Psoas muscle (tissue), 8 donors: ENCODE measurements around the gene CORO1C. TPM values are rescaled to one million over a fixed set of nuclear protein-coding genes. Genes with fewer than 3 reads are reported as not detected.

Experiments
- ATAC-seq, 4 donors: fragments of 200-7000 bp; cut with Tn5 transposase; one replicate each; pipeline ENCODE4 v1.9.1; 2020; ENCODE audit warnings: moderate library complexity in 3 of 4, mild to moderate bottlenecking in 2 of 4
- DNase-seq, 2 donors: peaks; one replicate each; pipeline ENCODE4 v3.0.0-alpha.2; 2020
- H3K27ac ChIP-seq: fragments of 200-600 bp; one replicate; pipeline ENCODE4 v1.8.0; 2022
- H3K27me3 ChIP-seq, 3 donors: fragments of 200-600 bp in 1 of 3; one replicate each; pipeline versions ENCODE4 v1.6.1 to v1.8.0; 2013 to 2022; ENCODE audit warnings: low read length in 2 of 3, mild to moderate bottlenecking in 2 of 3, moderate library complexity in 1 of 3; ENCODE audit not compliant: insufficient read depth in 3 of 3
- H3K36me3 ChIP-seq, 2 donors: fragments of 200-600 bp in 1 of 2; one replicate each; pipeline versions ENCODE4 v1.6.1 to v1.8.0; 2013 to 2022; ENCODE audit warnings: low read depth in 1 of 2, mild to moderate bottlenecking in 1 of 2, moderate library complexity in 1 of 2; ENCODE audit not compliant: insufficient read depth in 1 of 2
- H3K4me1 ChIP-seq: fragments of 200-600 bp; one replicate; pipeline ENCODE4 v1.8.0; 2022
- H3K4me3 ChIP-seq: fragments of 200-600 bp; one replicate; pipeline ENCODE4 v1.8.0; 2022; ENCODE audit warnings: mild to moderate bottlenecking
- H3K9me3 ChIP-seq: fragments of 200-600 bp; one replicate; pipeline ENCODE4 v1.8.0; 2022
- CTCF ChIP-seq: fragments of 200-600 bp; IDR thresholded peaks from one replicate; pipeline ENCODE4 v1.8.0; 2022; ENCODE audit warnings: antibody characterized with exemption
- WGBS, 3 donors: extraction: QIAGEN DNeasy Blood & Tissue Kit; methylation state at CpG; one replicate each; pipeline versions ENCODE4 v1.1.6 to v1.1.7; 2013; 5-methylcytosine and 5-hydroxymethylcytosine counted together
- intact Hi-C, 2 donors: fragments of 100-400 bp; cut with DNase I; formaldehyde crosslinking; loops; one replicate each; pipeline versions ENCODE4 v1.11.0 to v1.14.2; 2022
- polyA plus RNA-seq, 3 donors: library from polyadenylated mRNA; stranded (reverse); fragments of 200-250 nt; gene quantifications; one replicate each; pipeline ENCODE4 v1.2.3, GENCODE V29; 2013
- total RNA-seq, 4 donors: library from RNA; stranded (reverse); fragmentation: NEBNext Ultra II Directional in 2 of 4; extraction: Animal tissue kit (Norgen Biotek cat#: 25700) in 2 of 4; gene quantifications; one replicate each; pipeline versions ENCODE4 v1.2.1 to v1.2.4, GENCODE V29; 2021 to 2023
- donor health status: healthy with polysubstance abuse.
- donor health status: DM: no; HTN: no; CAD: no; lungs with moderate emphysema.
- donor health status: Bipolar disorder and iron deficiency.
- donor health status: healthy.
- donor health status: DM: yes; HTN: yes; CAD: no.
- donor health status: DM: no; HTN: no; CAD: no.
- donor health status: DM: no; HTN: no; CAD: no.
- donor health status: DM: yes; HTN: yes; CAD: no.

The CORO1C gene
- total and polyA plus RNA-seq, 7 donors = 16.9 to 67.1 (median 40.5) TPM

DNA sequence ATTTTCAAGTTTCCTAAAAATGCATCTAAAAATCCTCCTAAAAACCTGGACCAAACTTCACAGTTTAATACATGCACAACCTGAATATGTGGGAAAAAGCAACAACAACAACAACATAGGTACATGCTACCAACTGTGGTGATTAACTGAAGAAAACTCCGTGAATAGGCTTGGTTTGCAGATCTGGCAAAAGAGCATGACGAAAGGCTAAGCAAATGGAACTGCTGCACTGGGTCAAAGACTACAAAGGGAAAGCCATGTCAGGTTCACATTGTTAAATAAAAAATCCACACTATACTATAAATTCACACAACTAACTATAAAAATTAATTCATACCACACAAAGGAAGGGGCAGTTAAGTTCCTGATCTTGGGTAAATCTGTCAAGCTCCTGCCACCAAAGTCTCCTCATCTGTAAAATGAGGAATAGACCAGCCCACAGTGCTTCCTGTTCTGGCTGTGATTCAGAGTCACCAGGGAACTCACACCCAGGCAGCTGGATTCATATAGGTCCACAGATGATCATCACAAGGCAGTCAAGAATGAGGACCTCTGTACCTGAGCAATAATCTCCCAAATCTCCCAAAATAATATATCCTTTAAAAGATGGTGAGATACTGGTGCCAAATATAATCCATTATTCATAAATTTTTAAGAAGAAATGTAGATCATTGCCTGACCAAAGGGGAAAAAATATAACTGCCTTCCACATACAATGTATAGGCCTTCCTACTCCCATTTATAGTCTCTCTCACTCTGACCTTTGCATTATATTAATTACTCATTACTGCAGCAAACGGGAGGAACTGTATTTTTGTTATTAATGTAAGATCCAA is 7.0 kb downstream of the CORO1C start:
- DNase-seq = no peak
- intact Hi-C loops = no loop called here
- no peak for TF ChIP-seq CTCF
- H3K27me3 ChIP-seq = no peaks in the 10 kb centered on the region
- H3K4me1 ChIP-seq = peaks cover 98% of the 10 kb centered on the region
- peak overlapping the region; percentile 4 for H3K4me3 ChIP-seq
- H3K9me3 ChIP-seq = no peaks in the 10 kb centered on the region
- H3K36me3 ChIP-seq = no peaks in the 10 kb centered on the region
- peak overlapping the region; percentile 84 for H3K27ac ChIP-seq
- peak in 1 of 4 donors; percentile 36 for ATAC-seq
- WGBS, 3 donors = 42 to 80% (median 44%) methylated on average over 3 of the region's 3 CpGs

- DNase-seq (no peak), ATAC-seq (peak; percentile 65 to 69 (median 66))
- H3K27ac ChIP-seq = peak overlapping the region; percentile 84
- no peaks in the 10 kb centered on the region for H3K9me3 ChIP-seq
- no peaks in the 10 kb centered on the region for H3K36me3 ChIP-seq
- 21 to 22% (median 22%) methylated on average over 5 of the region's 5 CpGs for WGBS, 3 donors
- TF ChIP-seq CTCF = no peak
- intact Hi-C loops = loop anchor here in 1 of 2 donors (2.0 kb wide), 1 partner anchor 18 kb away; no protein-coding TSS in a partner anchor
- H3K4me3 ChIP-seq = peak overlapping the region; percentile 5
- H3K27me3 ChIP-seq = no peaks in the 10 kb centered on the region
- H3K4me1 ChIP-seq = peaks cover 91% of the 10 kb centered on the region
Observed at GRCh38 chr12:108722992-108723766, 8.1 kb downstream of the CORO1C start.

- WGBS, 3 donors = 21 to 57% (median 23%) methylated on average over 1 of the region's 1 CpG
- DNase-seq (no peak), ATAC-seq (peak in 2 of 4 donors; percentile 8 to 21)
- intact Hi-C loops = loop anchor here in 1 of 2 donors (2.0 kb wide), 1 partner anchor 18 kb away; no protein-coding TSS in a partner anchor
- Histone ChIP-seq H3K4me1 (peaks cover 85% of the 10 kb centered on the region), H3K36me3 (no peaks in the 10 kb centered on the region), H3K9me3 (no peaks in the 10 kb centered on the region), H3K27ac (peak overlapping the region; percentile 84), H3K27me3 (no peaks in the 10 kb centered on the region), H3K4me3 (peak overlapping the region; percentile 5)
- TF ChIP-seq CTCF = no peak
Observed at GRCh38 chr12:108722463-108722862, 8.9 kb downstream of the CORO1C start.

DNA sequence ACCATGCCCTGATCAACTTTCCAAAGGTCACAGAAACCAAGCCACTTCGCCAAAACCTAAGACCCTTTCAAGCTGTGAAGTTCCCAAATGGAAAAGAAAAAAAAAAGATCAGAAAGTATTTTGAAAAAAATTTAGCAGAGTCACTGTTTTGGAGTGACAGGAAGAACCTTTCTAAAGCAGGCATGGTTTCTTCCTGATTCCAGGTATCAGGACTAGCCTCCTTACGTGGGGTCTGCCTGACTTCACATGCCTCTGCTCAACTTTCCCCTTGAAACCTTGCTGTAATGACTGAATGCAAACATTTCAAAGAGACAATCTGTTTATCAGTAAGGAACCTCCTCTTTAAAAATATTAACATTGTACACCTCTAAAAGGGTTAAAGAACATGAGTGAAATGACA is 9.5 kb downstream of the CORO1C start:
- no peak for DNase-seq
- peak overlapping the region; percentile 5 for H3K4me3 ChIP-seq
- peak overlapping the region; percentile 84 for H3K27ac ChIP-seq
- no peak for TF ChIP-seq CTCF
- H3K4me1 ChIP-seq = peaks cover 85% of the 10 kb centered on the region
- intact Hi-C loops = loop anchor here in 1 of 2 donors (2.0 kb wide), 1 partner anchor 17 kb away; no protein-coding TSS in a partner anchor
- 42 to 84% (median 54%) methylated on average over 2 of the region's 2 CpGs for WGBS, 3 donors
- no peaks in the 10 kb centered on the region for H3K27me3 ChIP-seq
- H3K9me3 ChIP-seq = no peaks in the 10 kb centered on the region
- ATAC-seq = peak in 1 of 4 donors; percentile 1
- H3K36me3 ChIP-seq = no peaks in the 10 kb centered on the region
